Measurements from ENCODE around the gene CARS2.
"Not testable (repeated sequence)": the region's sequence is repeated elsewhere in the genome, so short reads cannot be mapped to it uniquely, and the experiment has no call there.

Gene CARS2

DNA sequence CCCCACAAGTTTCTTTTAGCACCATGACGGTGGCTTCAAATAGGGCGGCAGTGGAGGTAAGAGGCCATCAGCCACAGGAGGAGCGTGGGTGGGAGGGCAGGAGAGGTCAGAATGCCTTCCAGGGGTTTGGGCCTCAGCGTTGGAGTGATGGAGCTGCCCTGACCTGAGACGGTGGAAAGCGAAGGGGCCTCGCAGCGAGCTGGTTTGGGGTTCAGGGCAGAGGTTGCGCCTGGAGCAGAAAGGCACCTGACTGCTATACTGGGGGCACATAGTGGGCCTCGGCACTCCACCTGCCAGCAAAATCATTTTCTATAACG is 91.0 kb downstream of the CARS2 start:
- DNase-seq, result no peak

GRCh38 chr13:110610955-110611595 is 94.8 kb downstream of the CARS2 start:
- DNase-seq, result no peak

- DNase-seq, result no peak
Observed at GRCh38 chr13:110607675-110608224, 98.2 kb downstream of the CARS2 start.

- DNase-seq, result not testable (repeated sequence)
Observed at GRCh38 chr13:110606281-110606680, 99.6 kb downstream of the CARS2 start.

- DNase-seq, result no peak
Observed at GRCh38 chr13:110605132-110605531, 100.8 kb downstream of the CARS2 start.

GRCh38 chr13:110600980-110601379 is 104.9 kb downstream of the CARS2 start:
- no peak for DNase-seq

GRCh38 chr13:110600261-110600819 is 105.6 kb downstream of the CARS2 start:
- DNase-seq, result no peak

- DNase-seq, result no peak
Observed at GRCh38 chr13:110597041-110597689, 108.8 kb downstream of the CARS2 start.

- peak in 1 of 2 donors; percentile 60 for DNase-seq
Observed at GRCh38 chr13:110593430-110594130, 112.3 kb downstream of the CARS2 start.

DNA sequence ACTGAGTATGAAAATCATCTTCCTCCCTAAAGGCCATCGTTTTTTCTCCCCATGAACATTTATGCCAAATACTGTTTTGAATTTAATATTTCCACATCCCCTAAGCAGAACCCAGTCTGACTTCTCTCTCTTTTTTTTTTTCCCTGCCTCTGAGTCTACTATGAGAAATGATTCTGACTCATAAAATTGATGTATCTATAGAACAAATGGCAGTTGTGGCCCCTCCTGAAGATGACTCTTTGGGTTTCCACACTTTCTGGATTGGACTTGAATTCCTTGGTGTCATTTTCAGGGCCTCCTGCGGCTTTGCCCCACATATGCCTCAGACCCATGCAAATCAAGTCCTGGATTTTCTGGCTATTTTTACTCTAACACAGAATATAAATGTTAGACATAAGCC is 113.3 kb downstream of the CARS2 start:
- DNase-seq, result no peak
